H1 (cell line): ENCODE data around the gene KCNA5. TPM values are rescaled to one million over a fixed set of nuclear protein-coding genes. Genes with fewer than 3 reads are reported as not detected.

Experiments
- CTCF ChIA-PET: fragments of 300-600 bp; sonication (Branson Sonifier 250); formaldehyde crosslinking; loops from one replicate; lab custom pipeline; 2021; ENCODE audit not compliant: partially characterized antibody; lab: Charles Lee
- POLR2A ChIA-PET: fragments of 300-600 bp; sonication (Branson Sonifier 250); formaldehyde crosslinking; loops from one replicate; lab custom pipeline; 2021; ENCODE audit warnings: inconsistent platforms; ENCODE audit not compliant: partially characterized antibody; lab: Charles Lee
- DNase-seq, 2 experiments: peaks; one replicate each; pipeline versions ENCODE4 v3.0.0 to v3.0.0-alpha.2; 2010 to 2022; ENCODE audit warnings: low spot score in 2 of 2, low read depth in 1 of 2, mixed read lengths in 1 of 2
- FAIRE-seq: peaks from 2 replicates; lab custom pipeline; 2011; peaks lifted over from hg19 to GRCh38; lab: Jason Lieb, UNC
- H2AFZ ChIP-seq: 2 replicates; pipeline ENCODE4 v1.8.1; 2012; ENCODE audit warnings: low read length, inconsistent platforms
- H2AK5ac ChIP-seq: 2 replicates; pipeline ENCODE4 v1.6.1; 2013; ENCODE audit warnings: low read depth, low read length
- H2BK120ac ChIP-seq: replicated peaks from 2 replicates; pipeline ENCODE3; 2013; ENCODE audit warnings: low read depth, low read length, inconsistent platforms
- H2BK12ac ChIP-seq: 2 replicates; pipeline ENCODE4 v1.6.1; 2013; ENCODE audit warnings: low read depth, low read length
- H2BK15ac ChIP-seq: 2 replicates; pipeline ENCODE4 v1.6.1; 2013; ENCODE audit warnings: low read length
- H2BK20ac ChIP-seq: 2 replicates; pipeline ENCODE4 v1.6.1; 2013; ENCODE audit warnings: low read length
- H2BK5ac ChIP-seq: 2 replicates; pipeline ENCODE4 v1.6.1; 2013; ENCODE audit warnings: low read depth, low read length
- H3K14ac ChIP-seq: 2 replicates; pipeline ENCODE4 v1.6.1; 2013; ENCODE audit warnings: inconsistent platforms; ENCODE audit not compliant: insufficient read length
- H3K18ac ChIP-seq: 2 replicates; pipeline ENCODE4 v1.6.1; 2013; ENCODE audit warnings: low read length; ENCODE audit errors: extremely low read depth
- H3K23ac ChIP-seq: 2 replicates; pipeline ENCODE4 v1.6.1; 2013; ENCODE audit warnings: inconsistent platforms; ENCODE audit not compliant: insufficient read length
- H3K23me2 ChIP-seq: 2 replicates; pipeline ENCODE4 v1.6.1; 2013; ENCODE audit warnings: low read depth, low read length
- H3K27ac ChIP-seq: 2 replicates; pipeline ENCODE4 v1.6.1; 2011; ENCODE audit warnings: low read depth, low read length, inconsistent platforms
- H3K27me3 ChIP-seq, 4 experiments: replicated peaks in 1 of 4; 1 replicate in 1 of 4; 2 replicates in 3 of 4; pipeline versions ENCODE4 v1.6.1 to v1.8.1; 2011 to 2013; ENCODE audit warnings: low read length in 3 of 4, mild to moderate bottlenecking in 3 of 4, inconsistent platforms in 2 of 4, mixed read lengths in 2 of 4, moderate library complexity in 1 of 4; ENCODE audit not compliant: control insufficient read depth in 3 of 4, insufficient read depth in 3 of 4; ENCODE audit errors: extremely low read depth in 1 of 4
- H3K36me3 ChIP-seq, 4 experiments: 2 replicates each; pipeline versions ENCODE4 v1.6.1 to v1.8.1; 2011 to 2013; ENCODE audit warnings: mild to moderate bottlenecking in 4 of 4, low read length in 3 of 4, moderate library complexity in 2 of 4, control low read depth in 1 of 4, inconsistent platforms in 1 of 4; ENCODE audit not compliant: insufficient read depth in 4 of 4, control insufficient read depth in 2 of 4
- H3K4ac ChIP-seq: replicated peaks from 2 replicates; pipeline ENCODE3; 2013; ENCODE audit warnings: low read length, low read depth, mixed read lengths, inconsistent platforms; ENCODE audit not compliant: insufficient read length
- H3K4me1 ChIP-seq, 4 experiments: replicated peaks in 1 of 4; 1 replicate in 1 of 4; 2 replicates in 3 of 4; pipeline versions ENCODE4 v1.6.1 to v1.8.1; 2011 to 2013; ENCODE audit warnings: low read length in 3 of 4, inconsistent platforms in 2 of 4, mixed read lengths in 1 of 4; ENCODE audit not compliant: insufficient read depth in 4 of 4, control insufficient read depth in 3 of 4
- H3K4me2 ChIP-seq, 2 experiments: 2 replicates each; pipeline versions ENCODE4 v1.6.1 to v1.8.1; 2011 to 2013; ENCODE audit warnings: low read depth in 2 of 2, low read length in 2 of 2, control low read depth in 1 of 2, inconsistent platforms in 1 of 2, mild to moderate bottlenecking in 1 of 2; ENCODE audit not compliant: insufficient read depth in 1 of 2
- H3K4me3 ChIP-seq, 4 experiments: fragments of 200-600, 300-600 bp in 1 of 4; sonication (generic), shearing (Covaris generic), sonication (Bioruptor Twin) in 1 of 4; 2 replicates each; pipeline versions ENCODE4 v1.5.1 to v1.8.1; 2011 to 2016; ENCODE audit warnings: low read length in 4 of 4, low read depth in 3 of 4, control low read depth in 2 of 4, inconsistent platforms in 2 of 4, mild to moderate bottlenecking in 2 of 4, mixed read lengths in 1 of 4, moderate library complexity in 1 of 4; ENCODE audit not compliant: insufficient read depth in 2 of 4; ENCODE audit errors: extremely low read depth in 1 of 4
- H3K56ac ChIP-seq: replicated peaks from 2 replicates; pipeline ENCODE3; 2013; ENCODE audit warnings: low read depth, mild to moderate bottlenecking, mixed read lengths, low read length, inconsistent platforms; ENCODE audit not compliant: insufficient read length
- H3K79me1 ChIP-seq: 2 replicates; pipeline ENCODE4 v1.6.1; 2013; ENCODE audit warnings: low read depth, low read length, control low read depth
- H3K79me2 ChIP-seq, 2 experiments: 2 replicates each; pipeline versions ENCODE4 v1.6.1 to v1.8.1; 2012 to 2013; ENCODE audit warnings: low read length in 2 of 2, mild to moderate bottlenecking in 2 of 2, inconsistent platforms in 1 of 2; ENCODE audit not compliant: insufficient read depth in 2 of 2, control insufficient read depth in 1 of 2
- H3K9ac ChIP-seq, 4 experiments: replicated peaks in 1 of 4; 1 replicate in 1 of 4; 2 replicates in 3 of 4; pipeline versions ENCODE4 v1.6.1 to v1.8.1; 2011 to 2013; ENCODE audit warnings: low read depth in 3 of 4, low read length in 3 of 4, control low read depth in 2 of 4, mild to moderate bottlenecking in 2 of 4, moderate library complexity in 2 of 4, inconsistent platforms in 1 of 4; ENCODE audit errors: extremely low read depth in 1 of 4
- H3K9me3 ChIP-seq, 2 experiments: 2 replicates each; pipeline versions ENCODE4 v1.6.1 to v1.8.1; 2012 to 2013; ENCODE audit warnings: mild to moderate bottlenecking in 2 of 2, moderate library complexity in 2 of 2, control low read depth in 1 of 2, inconsistent platforms in 1 of 2, low read depth in 1 of 2, low read length in 1 of 2, mixed read lengths in 1 of 2; ENCODE audit not compliant: insufficient read depth in 2 of 2
- H4K20me1 ChIP-seq, 2 experiments: replicated peaks in 1 of 2; 2 replicates each; pipeline versions ENCODE3 to v1.8.1; 2011 to 2013; ENCODE audit warnings: inconsistent platforms in 2 of 2, low read length in 2 of 2, mild to moderate bottlenecking in 1 of 2; ENCODE audit not compliant: insufficient read depth in 2 of 2, control insufficient read depth in 1 of 2
- H4K5ac ChIP-seq: 2 replicates; pipeline ENCODE4 v1.6.1; 2013; ENCODE audit warnings: low read length, low read depth, mixed read lengths, inconsistent platforms; ENCODE audit not compliant: insufficient read length
- H4K8ac ChIP-seq: 2 replicates; pipeline ENCODE4 v1.8.0; 2013; ENCODE audit warnings: mild to moderate bottlenecking, moderate library complexity, low read length, inconsistent platforms; ENCODE audit not compliant: insufficient read depth; ENCODE audit errors: extremely low read depth
- H4K91ac ChIP-seq: replicated peaks from 2 replicates; pipeline ENCODE3; 2013; ENCODE audit warnings: low read length, mixed read lengths, inconsistent platforms; ENCODE audit not compliant: insufficient read length
- ATF3 ChIP-seq: IDR thresholded peaks from 2 replicates; pipeline ENCODE4 v1.6.1; 2011; ENCODE audit warnings: low read depth, mild to moderate bottlenecking, low read length; ENCODE audit not compliant: insufficient read depth
- WGBS, 2 experiments: shearing (Covaris generic) in 1 of 2; methylation state at CpG; one replicate each; pipeline versions ENCODE4 v1.1.6 to v1.1.7; 2013 to 2015; ENCODE audit warnings: low lambda C conversion rate in 2 of 2, mixed read lengths in 2 of 2, inconsistent platforms in 1 of 2, low coverage in 1 of 2, missing lambda C conversion rate in 1 of 2; ENCODE audit not compliant: insufficient replicate concordance in 2 of 2, insufficient coverage in 1 of 2, insufficient read length in 1 of 2; ENCODE audit errors: extremely low coverage in 1 of 2, missing lambda C conversion rate in 1 of 2; 5-methylcytosine and 5-hydroxymethylcytosine counted together
- polyA plus RNA-seq, 7 experiments: library from polyadenylated mRNA; depleted of rRNA in 3 of 7; stranded (reverse) in 5 of 7; unstranded in 2 of 7; fragments of >200 nt in 5 of 7; fragments of 200-250 nt in 2 of 7; gene quantifications; 1 replicate in 5 of 7; 2 replicates in 1 of 7; 4 replicates in 1 of 7; pipeline versions ENCODE4 v1.2.1 to v1.2.3, GENCODE V29; 2011 to 2013; ENCODE audit warnings: missing spikeins in 2 of 7, mixed read lengths in 2 of 7
- total RNA-seq: library from RNA; stranded (reverse); fragmentation: NEBNext Ultra II Directional; extraction: Animal tissue kit (Norgen Biotek cat#: 25700); gene quantifications from 2 replicates; pipeline ENCODE4 v1.2.1, GENCODE V29; 2021

Gene KCNA5
- total and polyA plus RNA-seq, 2 of the 8 experiments (the other 6 are each of a cell fraction or from before 2014, with no cell fraction given), result 0.20 to 0.29 TPM

GRCh38 chr12:5036031-5036430, 7.6 kb upstream of the KCNA5 start:
- Histone ChIP-seq H3K9me3 (peaks cover 0 to 3% of the 10 kb centered on the region in 2 experiments; a peak in 2 of 4 replicates), H4K20me1 (no peaks in the 10 kb centered on the region), H4K91ac (no peak overlapping the region)
- TF ChIP-seq ATF3, result no peak
- TF ChIP-seq, all 59 proteins: peak for 0
- Histone ChIP-seq H2AK5ac (no peak overlapping the region), H2BK12ac (no peak overlapping the region), H3K4ac (no peak overlapping the region), H4K5ac (no peak overlapping the region), H3K4me2 (no peak overlapping the region), H3K79me1 (no peaks in the 10 kb centered on the region), H3K23ac (no peak overlapping the region), H3K36me3 (no peaks in the 10 kb centered on the region), H3K4me1 (peaks cover 0 to 4% (median 1%) of the 10 kb centered on the region in 4 experiments; a peak in 1 of 7 replicates), H3K27ac (no peak overlapping the region), H3K9ac (no peak overlapping the region), H2BK120ac (no peak overlapping the region), H2BK20ac (no peak overlapping the region), H3K79me2 (no peaks in the 10 kb centered on the region), H3K56ac (no peak overlapping the region), H3K14ac (no peak overlapping the region), H3K18ac (no peak overlapping the region), H3K27me3 (no peaks in the 10 kb centered on the region; a peak in 2 of 7 replicates), H2BK5ac (no peak overlapping the region), H2AFZ (0 out of 2 replicates have a peak overlapping the region, but pooled peaks have one; percentile 20), H2BK15ac (no peak overlapping the region), H3K23me2 (no peaks in the 10 kb centered on the region), H3K4me3 (no peak overlapping the region), H4K8ac (no peak overlapping the region)
- WGBS, 2 experiments, result 92% methylated on average over 6 of the region's 7 CpGs; no CpG with 5 or more reads in 1 of the 2 experiments
- CTCF ChIA-PET, result interaction anchor here (0.6 to 3.7 kb wide), 4 partner anchors 14 to 38 kb away, joined by 4 to 29 read pairs (median 9); no protein-coding TSS in a partner anchor
- DNase-seq (no peak), FAIRE-seq (no peak)
- POLR2A ChIA-PET, result no interaction called here
